HUES6 (cell line): ENCODE data around the gene TBC1D22A.
"Not testable (repeated sequence)": the region's sequence is repeated elsewhere in the genome, so short reads cannot be mapped to it uniquely, and the experiment has no call there.

ENCODE experiments used
- H3K27ac ChIP-seq: 2 replicates; pipeline ENCODE4 v1.7.0; 2013; ENCODE audit warnings: low read depth, mild to moderate bottlenecking, low read length, inconsistent platforms
- H3K27me3 ChIP-seq: 2 replicates; pipeline ENCODE4 v1.6.1; 2013; ENCODE audit warnings: low read length; ENCODE audit not compliant: control insufficient read depth, insufficient read depth
- H3K36me3 ChIP-seq: 2 replicates; pipeline ENCODE4 v1.6.1; 2013; ENCODE audit warnings: low read length; ENCODE audit not compliant: control insufficient read depth, insufficient read depth
- H3K4me1 ChIP-seq: 2 replicates; pipeline ENCODE4 v1.6.1; 2013; ENCODE audit warnings: low read length; ENCODE audit not compliant: control insufficient read depth, insufficient read depth
- H3K4me3 ChIP-seq: 2 replicates; pipeline ENCODE4 v1.5.1; 2013; ENCODE audit warnings: low read depth, low read length
- H3K9ac ChIP-seq: one replicate; pipeline ENCODE4 v1.6.1; 2013; ENCODE audit warnings: mild to moderate bottlenecking, low read length
- H3K9me3 ChIP-seq: 2 replicates; pipeline ENCODE4 v1.6.1; 2013; ENCODE audit warnings: low read depth, low read length; ENCODE audit not compliant: control insufficient read depth, insufficient read depth

Gene TBC1D22A

GRCh38 chr22:47163481-47163855, 401.0 kb downstream of the TBC1D22A start:
- Histone ChIP-seq H3K36me3 (peaks cover 11% of the 10 kb centered on the region), H3K4me3 (no peak overlapping the region), H3K9ac (no peak overlapping the region), H3K4me1 (no peaks in the 10 kb centered on the region; the same call in 1 of the 2 replicates), H3K9me3 (peaks cover 5% of the 10 kb centered on the region; the same call in 1 of the 2 replicates), H3K27ac (no peak overlapping the region), H3K27me3 (no peaks in the 10 kb centered on the region)

GRCh38 chr22:47163856-47164513, 401.5 kb downstream of the TBC1D22A start:
- Histone ChIP-seq H3K36me3 (peaks cover 8% of the 10 kb centered on the region), H3K27ac (no peak overlapping the region), H3K9me3 (peaks cover 5% of the 10 kb centered on the region; the same call in 1 of the 2 replicates), H3K27me3 (no peaks in the 10 kb centered on the region), H3K9ac (no peak overlapping the region), H3K4me3 (no peak overlapping the region), H3K4me1 (no peaks in the 10 kb centered on the region; the same call in 1 of the 2 replicates)

GRCh38 chr22:47164514-47165337, 402.3 kb downstream of the TBC1D22A start:
- Histone ChIP-seq H3K9me3 (peaks cover 5% of the 10 kb centered on the region; the same call in 1 of the 2 replicates), H3K9ac (no peak overlapping the region), H3K36me3 (peaks cover under 1% of the 10 kb centered on the region; the same call in 1 of the 2 replicates), H3K4me3 (no peak overlapping the region), H3K27ac (no peak overlapping the region), H3K4me1 (no peaks in the 10 kb centered on the region; the same call in 1 of the 2 replicates), H3K27me3 (no peaks in the 10 kb centered on the region)

- Histone ChIP-seq H3K9ac (no peak overlapping the region), H3K27me3 (no peaks in the 10 kb centered on the region), H3K36me3 (no peaks in the 10 kb centered on the region; the same call in 1 of the 2 replicates), H3K4me1 (no peaks in the 10 kb centered on the region; the same call in 1 of the 2 replicates), H3K4me3 (no peak overlapping the region), H3K27ac (no peak overlapping the region), H3K9me3 (peaks cover 5% of the 10 kb centered on the region; the same call in 1 of the 2 replicates)
These were observed 403.0 kb downstream of the TBC1D22A start for GRCh38 chr22:47165338-47166032.

- no peaks in the 10 kb centered on the region for H3K27me3 ChIP-seq
- no peak overlapping the region for H3K27ac ChIP-seq
- H3K4me1 ChIP-seq = no peaks in the 10 kb centered on the region; the same call in 1 of the 2 replicates
- H3K4me3 ChIP-seq = no peak overlapping the region
- H3K36me3 ChIP-seq = no peaks in the 10 kb centered on the region; the same call in 1 of the 2 replicates
- H3K9ac ChIP-seq = no peak overlapping the region
- H3K9me3 ChIP-seq = peaks cover 5% of the 10 kb centered on the region; the same call in 1 of the 2 replicates
These were observed 403.6 kb downstream of the TBC1D22A start for GRCh38 chr22:47166033-47166404.

GRCh38 chr22:47166446-47167016, 404.1 kb downstream of the TBC1D22A start:
- Histone ChIP-seq H3K27me3 (no peaks in the 10 kb centered on the region), H3K9me3 (peaks cover 5% of the 10 kb centered on the region; the same call in 1 of the 2 replicates), H3K9ac (no peak overlapping the region), H3K36me3 (no peaks in the 10 kb centered on the region; the same call in 1 of the 2 replicates), H3K4me1 (no peaks in the 10 kb centered on the region; the same call in 1 of the 2 replicates), H3K27ac (no peak overlapping the region), H3K4me3 (no peak overlapping the region)

GRCh38 chr22:47167056-47167455, 404.6 kb downstream of the TBC1D22A start:
- H3K36me3 ChIP-seq = no peaks in the 10 kb centered on the region; the same call in 1 of the 2 replicates
- H3K9me3 ChIP-seq = peaks cover 5% of the 10 kb centered on the region; the same call in 1 of the 2 replicates
- no peaks in the 10 kb centered on the region for H3K27me3 ChIP-seq
- H3K4me3 ChIP-seq = no peak overlapping the region
- H3K27ac ChIP-seq = no peak overlapping the region
- no peak overlapping the region for H3K9ac ChIP-seq
- no peaks in the 10 kb centered on the region; the same call in 1 of the 2 replicates for H3K4me1 ChIP-seq

- H3K4me3 ChIP-seq, H3K9me3 ChIP-seq, H3K27me3 ChIP-seq, H3K27ac ChIP-seq, H3K9ac ChIP-seq, H3K36me3 ChIP-seq, H3K4me1 ChIP-seq: not testable (repeated sequence)
These were observed 405.5 kb downstream of the TBC1D22A start for GRCh38 chr22:47167921-47168320.

GRCh38 chr22:47168441-47168840, 406.0 kb downstream of the TBC1D22A start:
- H3K27me3 ChIP-seq = no peaks in the 10 kb centered on the region
- no peak overlapping the region for H3K9ac ChIP-seq
- peaks cover 5% of the 10 kb centered on the region; the same call in 1 of the 2 replicates for H3K9me3 ChIP-seq
- H3K36me3 ChIP-seq = no peaks in the 10 kb centered on the region; the same call in 1 of the 2 replicates
- no peak overlapping the region for H3K27ac ChIP-seq
- H3K4me1 ChIP-seq = no peaks in the 10 kb centered on the region; the same call in 1 of the 2 replicates
- no peak overlapping the region for H3K4me3 ChIP-seq
